Measurements from ENCODE around the gene GOLPH3.

The GOLPH3 gene

GRCh38 chr5:32207355-32207634 is 33.2 kb upstream of the GOLPH3 start:
- Histone ChIP-seq H3K27ac (no peak overlapping the region), H3K9me3 (no peaks in the 10 kb centered on the region), H3K27me3 (no peaks in the 10 kb centered on the region), H3K4me1 (peaks cover 0 to 15% (median 5%) of the 10 kb centered on the region in 4 donors), H3K36me3 (no peaks in the 10 kb centered on the region), H3K4me3 (no peak overlapping the region)
- intact Hi-C loops (cut with DNase I; ENCODE audit: low total_unique reads): no loop called here
- DNase-seq: no peak
- no peak for TF ChIP-seq CTCF (IDR thresholded peaks at IDR 0.05)

GRCh38 chr5:32206509-32207354 is 32.6 kb upstream of the GOLPH3 start:
- intact Hi-C loops (cut with DNase I; ENCODE audit: low total_unique reads): no loop called here
- no peak for TF ChIP-seq CTCF (IDR thresholded peaks at IDR 0.05)
- H3K9me3 ChIP-seq: no peaks in the 10 kb centered on the region
- H3K27ac ChIP-seq: no peak overlapping the region
- peaks cover 0 to 15% (median 5%) of the 10 kb centered on the region in 4 donors for H3K4me1 ChIP-seq
- H3K4me3 ChIP-seq: no peak overlapping the region
- no peak for DNase-seq
- no peaks in the 10 kb centered on the region for H3K36me3 ChIP-seq
- H3K27me3 ChIP-seq: no peaks in the 10 kb centered on the region

GRCh38 chr5:32206053-32206452 is 31.9 kb upstream of the GOLPH3 start:
- H3K36me3 ChIP-seq: no peaks in the 10 kb centered on the region
- H3K9me3 ChIP-seq: no peaks in the 10 kb centered on the region
- H3K4me3 ChIP-seq: no peak overlapping the region
- H3K27ac ChIP-seq: no peak overlapping the region
- no peaks in the 10 kb centered on the region for H3K27me3 ChIP-seq
- no peak for DNase-seq
- TF ChIP-seq CTCF (IDR thresholded peaks at IDR 0.05): no peak
- H3K4me1 ChIP-seq: peaks cover 0 to 15% (median 5%) of the 10 kb centered on the region in 4 donors
- intact Hi-C loops (cut with DNase I; ENCODE audit: low total_unique reads): no loop called here

GRCh38 chr5:32202394-32202793 is 28.3 kb upstream of the GOLPH3 start:
- no peaks in the 10 kb centered on the region for H3K9me3 ChIP-seq
- no peak overlapping the region for H3K4me3 ChIP-seq
- no peaks in the 10 kb centered on the region for H3K27me3 ChIP-seq
- TF ChIP-seq CTCF (IDR thresholded peaks at IDR 0.05): no peak
- intact Hi-C loops (cut with DNase I; ENCODE audit: low total_unique reads): no loop called here
- no peaks in the 10 kb centered on the region for H3K36me3 ChIP-seq
- peaks cover 0 to 20% (median 6%) of the 10 kb centered on the region in 4 donors for H3K4me1 ChIP-seq
- DNase-seq: no peak
- no peak overlapping the region for H3K27ac ChIP-seq

- Histone ChIP-seq H3K4me1 (peaks cover 0 to 13% (median 3%) of the 10 kb centered on the region in 4 donors), H3K27me3 (no peaks in the 10 kb centered on the region), H3K36me3 (no peaks in the 10 kb centered on the region), H3K9me3 (no peaks in the 10 kb centered on the region), H3K27ac (no peak overlapping the region), H3K4me3 (no peak overlapping the region)
- no peak for DNase-seq
- intact Hi-C loops (cut with DNase I; ENCODE audit: low total_unique reads): no loop called here
- TF ChIP-seq CTCF (IDR thresholded peaks at IDR 0.05): no peak
Observed at GRCh38 chr5:32201122-32201753, 27.1 kb upstream of the GOLPH3 start.
